OCI-LY1 (cell line): ENCODE data around the gene NSUN2.

Source experiments
- H2AFZ ChIP-seq: fragments of 200-600 bp; sonication (generic), shearing (Covaris generic); 2 replicates; pipeline ENCODE4 v1.6.0; 2014; ENCODE audit warnings: antibody characterized with exemption, mild to moderate bottlenecking, low read length
- H3F3A ChIP-seq: fragments of 200-600 bp; sonication (generic), shearing (Covaris generic); 2 replicates; pipeline ENCODE4 v1.6.0; 2014; ENCODE audit warnings: mild to moderate bottlenecking, antibody characterized with exemption, low read length, moderate library complexity; ENCODE audit not compliant: insufficient read depth
- H3K27ac ChIP-seq: fragments of 200-600 bp; sonication (generic); 2 replicates; pipeline ENCODE4 v1.5.1; 2014; ENCODE audit warnings: low read length, mixed run types, mild to moderate bottlenecking, low read depth; ENCODE audit not compliant: poor library complexity, severe bottlenecking
- H3K27me3 ChIP-seq: fragments of 200-600 bp; sonication (generic); 2 replicates; pipeline ENCODE4 v1.6.0; 2014; ENCODE audit warnings: antibody characterized with exemption, mild to moderate bottlenecking, low read length, moderate library complexity; ENCODE audit not compliant: insufficient read depth
- H3K36me3 ChIP-seq: fragments of 200-600 bp; sonication (generic); 2 replicates; pipeline ENCODE4 v1.6.1; 2014; ENCODE audit warnings: mild to moderate bottlenecking, antibody characterized with exemption, low read length, moderate library complexity, mixed read lengths; ENCODE audit not compliant: insufficient read depth
- H3K4me1 ChIP-seq: fragments of 200-600 bp; sonication (generic); 2 replicates; pipeline ENCODE4 v1.5.1; 2014; ENCODE audit warnings: mild to moderate bottlenecking, low read length, moderate library complexity; ENCODE audit not compliant: insufficient read depth, severe bottlenecking
- H3K4me2 ChIP-seq: fragments of 200-600 bp; sonication (generic), shearing (Covaris generic); 2 replicates; pipeline ENCODE4 v1.6.1; 2014; ENCODE audit warnings: low read length
- H3K4me3 ChIP-seq: fragments of 200-600 bp; sonication (generic); 2 replicates; pipeline ENCODE4 v1.5.1; 2014; ENCODE audit warnings: low read length, low read depth, mild to moderate bottlenecking, mixed read lengths; ENCODE audit not compliant: poor library complexity, severe bottlenecking
- H3K79me2 ChIP-seq: fragments of 200-600 bp; shearing (Covaris generic); 2 replicates; pipeline ENCODE4 v1.6.1; 2016; ENCODE audit warnings: mixed run types, low read length, mixed read lengths; ENCODE audit not compliant: insufficient read depth
- H3K9ac ChIP-seq: fragments of 200-600 bp; sonication (generic), shearing (Covaris generic); 2 replicates; pipeline ENCODE4 v1.6.1; 2014; ENCODE audit warnings: mild to moderate bottlenecking, low read length, mixed read lengths
- H3K9me2 ChIP-seq: fragments of 200-600 bp; sonication (generic), shearing (Covaris generic); 2 replicates; pipeline ENCODE4 v1.6.1; 2014; ENCODE audit warnings: low read depth, mild to moderate bottlenecking, low read length, mixed read lengths
- H3K9me3 ChIP-seq: fragments of 200-600 bp; shearing (Covaris generic); 2 replicates; pipeline ENCODE4 v1.6.1; 2014; ENCODE audit warnings: low read length, mixed read lengths
- H4K20me1 ChIP-seq: fragments of 200-600 bp; sonication (generic), shearing (Covaris generic); 2 replicates; pipeline ENCODE4 v1.6.0; 2016; ENCODE audit warnings: mild to moderate bottlenecking, low read length; ENCODE audit not compliant: insufficient read depth
- CTCF ChIP-seq: fragments of 200-600 bp; sonication (generic), shearing (Covaris generic); IDR thresholded peaks from 2 replicates; pipeline ENCODE4 v1.5.1; 2017; ENCODE audit warnings: mild to moderate bottlenecking, antibody characterized with exemption, low read length, moderate library complexity, mixed read lengths
- EZH2 ChIP-seq: fragments of 200-600 bp; sonication (generic), shearing (Covaris generic); IDR thresholded peaks from 2 replicates; pipeline ENCODE4 v1.8.0; 2017; ENCODE audit warnings: borderline replicate concordance, mixed run types, mild to moderate bottlenecking, antibody characterized with exemption, low read length, moderate library complexity, mixed read lengths

The NSUN2 gene

GRCh38 chr5:6604946-6605345 is 27.9 kb downstream of the NSUN2 start:
- Histone ChIP-seq H3K9me2 (no peaks in the 10 kb centered on the region), H2AFZ (no peak overlapping the region), H3K79me2 (no peaks in the 10 kb centered on the region), H3K4me1 (no peaks in the 10 kb centered on the region), H3K9me3 (no peaks in the 10 kb centered on the region), H3F3A (no peaks in the 10 kb centered on the region), H3K36me3 (peaks cover 98% of the 10 kb centered on the region), H3K4me3 (no peak overlapping the region), H3K27me3 (no peaks in the 10 kb centered on the region), H3K9ac (no peak overlapping the region), H3K4me2 (no peak overlapping the region), H3K27ac (no peak overlapping the region), H4K20me1 (no peaks in the 10 kb centered on the region)
- TF ChIP-seq EZH2 (no peak), CTCF (no peak)

GRCh38 chr5:6604341-6604740 is 28.5 kb downstream of the NSUN2 start:
- H3K27ac ChIP-seq: no peak overlapping the region
- H3K79me2 ChIP-seq: no peaks in the 10 kb centered on the region
- no peak overlapping the region for H2AFZ ChIP-seq
- H4K20me1 ChIP-seq: no peaks in the 10 kb centered on the region
- H3K9ac ChIP-seq: no peak overlapping the region
- no peak overlapping the region for H3K4me3 ChIP-seq
- no peaks in the 10 kb centered on the region for H3K27me3 ChIP-seq
- TF ChIP-seq CTCF: no peak
- no peak for TF ChIP-seq EZH2
- no peaks in the 10 kb centered on the region for H3K9me2 ChIP-seq
- no peaks in the 10 kb centered on the region for H3K4me1 ChIP-seq
- no peak overlapping the region for H3K4me2 ChIP-seq
- H3K9me3 ChIP-seq: no peaks in the 10 kb centered on the region
- peaks cover 98% of the 10 kb centered on the region for H3K36me3 ChIP-seq
- H3F3A ChIP-seq: no peaks in the 10 kb centered on the region

GRCh38 chr5:6603643-6604042 is 29.2 kb downstream of the NSUN2 start:
- H3K9me3 ChIP-seq: no peaks in the 10 kb centered on the region
- H3K4me2 ChIP-seq: no peak overlapping the region
- H3K4me1 ChIP-seq: no peaks in the 10 kb centered on the region
- no peak overlapping the region for H3K4me3 ChIP-seq
- H3K9me2 ChIP-seq: no peaks in the 10 kb centered on the region
- TF ChIP-seq CTCF (no peak), EZH2 (no peak)
- no peak overlapping the region for H3K9ac ChIP-seq
- peaks cover 98% of the 10 kb centered on the region for H3K36me3 ChIP-seq
- H3K27ac ChIP-seq: no peak overlapping the region
- H3K79me2 ChIP-seq: no peaks in the 10 kb centered on the region
- H3K27me3 ChIP-seq: no peaks in the 10 kb centered on the region
- H2AFZ ChIP-seq: no peak overlapping the region
- no peaks in the 10 kb centered on the region for H3F3A ChIP-seq
- no peaks in the 10 kb centered on the region for H4K20me1 ChIP-seq
